Activated CD8-positive, alpha-beta memory T cell treated with anti-CD3 and anti-CD28 coated beads for 24 hours (primary cell): ENCODE measurements around the gene CBX6.

ENCODE experiments used
- DNase-seq: peaks from one replicate; pipeline ENCODE4 v3.0.0-alpha.2; 2020

Gene CBX6

GRCh38 chr22:38872831-38873248 is 824 bp upstream of the CBX6 start:
- no peak for DNase-seq

GRCh38 chr22:38871360-38872171 is 450 bp downstream of the CBX6 start:
- peak; percentile 82 for DNase-seq

GRCh38 chr22:38870791-38871359 is 1.1 kb downstream of the CBX6 start:
- no peak for DNase-seq

- peak; percentile 94 for DNase-seq
Measured at GRCh38 chr22:38870312-38870741, 1.7 kb downstream of the CBX6 start.

- DNase-seq = peak; percentile 54
Measured at GRCh38 chr22:38869663-38870062, 2.4 kb downstream of the CBX6 start.

GRCh38 chr22:38868886-38869381 is 3.1 kb downstream of the CBX6 start:
- DNase-seq = peak; percentile 95

GRCh38 chr22:38868286-38868721 is 3.7 kb downstream of the CBX6 start:
- no peak for DNase-seq

- peak; percentile 58 for DNase-seq
Measured at GRCh38 chr22:38867471-38868285, 4.3 kb downstream of the CBX6 start.

- DNase-seq = no peak
Measured at GRCh38 chr22:38867124-38867455, 4.9 kb downstream of the CBX6 start.

GRCh38 chr22:38866399-38867123 is 5.5 kb downstream of the CBX6 start:
- peak; percentile 56 for DNase-seq

GRCh38 chr22:38866024-38866398 is 6.0 kb downstream of the CBX6 start:
- DNase-seq = no peak

GRCh38 chr22:38865201-38866023 is 6.6 kb downstream of the CBX6 start:
- DNase-seq = peak; percentile 59

- DNase-seq = no peak
Measured at GRCh38 chr22:38864361-38865191, 7.4 kb downstream of the CBX6 start.

GRCh38 chr22:38863531-38864131 is 8.4 kb downstream of the CBX6 start:
- peak; percentile 63 for DNase-seq

- no peak for DNase-seq
Measured at GRCh38 chr22:38862375-38863329, 9.4 kb downstream of the CBX6 start.

- no peak for DNase-seq
Measured at GRCh38 chr22:38861927-38862326, 10.1 kb downstream of the CBX6 start.

- DNase-seq = no peak
Measured at GRCh38 chr22:38861170-38861876, 10.7 kb downstream of the CBX6 start.
